GM18511 (cell line): Measurements from ENCODE around the gene SH2D3C.
"Not testable (repeated sequence)": the region's sequence is repeated elsewhere in the genome, so short reads cannot be mapped to it uniquely, and the experiment has no call there.

Experiments
- ATAC-seq: cut with Tn5 transposase; IDR thresholded peaks from one replicate; pipeline ENCODE4 v1.9.1; 2021; ENCODE audit warnings: mild to moderate bottlenecking, moderate library complexity; ENCODE audit not compliant: unreplicated experiment

The SH2D3C gene

DNA sequence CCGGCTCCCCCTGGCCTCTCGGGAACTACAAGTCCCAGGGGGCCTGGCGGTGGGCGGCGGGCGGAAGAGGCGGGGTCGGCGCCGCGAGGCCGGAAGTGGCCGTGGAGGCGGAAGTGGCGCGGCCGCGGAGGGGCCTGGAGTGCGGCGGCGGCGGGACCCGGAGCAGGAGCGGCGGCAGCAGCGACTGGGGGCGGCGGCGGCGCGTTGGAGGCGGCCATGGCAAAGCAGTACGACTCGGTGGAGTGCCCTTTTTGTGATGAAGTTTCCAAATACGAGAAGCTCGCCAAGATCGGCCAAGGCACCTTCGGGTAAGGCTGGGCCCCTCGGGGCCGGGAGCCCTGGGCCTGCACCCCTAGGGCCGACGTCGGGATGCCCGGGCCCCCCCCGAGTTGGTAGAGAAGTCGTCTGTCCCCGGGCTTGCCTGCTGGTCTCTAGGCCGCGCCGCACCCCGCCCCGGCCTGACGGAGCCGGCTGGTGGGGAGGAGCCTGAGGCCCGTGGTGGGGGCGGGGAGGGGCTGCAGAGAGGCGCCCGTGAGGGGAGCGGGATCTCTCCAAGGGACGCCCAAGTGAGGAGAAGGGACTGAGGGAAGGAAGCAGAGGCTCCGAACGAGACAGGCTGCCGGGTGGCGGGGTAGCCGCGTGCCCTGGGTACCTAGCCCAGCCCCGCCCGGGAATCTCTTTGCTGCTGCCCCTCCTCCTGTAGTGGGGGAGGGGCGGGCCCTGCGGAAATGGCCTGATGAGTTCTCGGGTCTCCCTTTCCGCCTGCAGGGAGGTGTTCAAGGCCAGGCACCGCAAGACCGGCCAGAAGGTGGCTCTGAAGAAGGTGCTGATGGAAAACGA is 7.7 kb upstream of the SH2D3C start, which contains the start of gene CDK9:
CDK9 (plus strand) TSS at position 102 of the 840 bp plus-strand sequence; CDS start at position 217, 115 bp downstream.
- ATAC-seq: peak; percentile 69

DNA sequence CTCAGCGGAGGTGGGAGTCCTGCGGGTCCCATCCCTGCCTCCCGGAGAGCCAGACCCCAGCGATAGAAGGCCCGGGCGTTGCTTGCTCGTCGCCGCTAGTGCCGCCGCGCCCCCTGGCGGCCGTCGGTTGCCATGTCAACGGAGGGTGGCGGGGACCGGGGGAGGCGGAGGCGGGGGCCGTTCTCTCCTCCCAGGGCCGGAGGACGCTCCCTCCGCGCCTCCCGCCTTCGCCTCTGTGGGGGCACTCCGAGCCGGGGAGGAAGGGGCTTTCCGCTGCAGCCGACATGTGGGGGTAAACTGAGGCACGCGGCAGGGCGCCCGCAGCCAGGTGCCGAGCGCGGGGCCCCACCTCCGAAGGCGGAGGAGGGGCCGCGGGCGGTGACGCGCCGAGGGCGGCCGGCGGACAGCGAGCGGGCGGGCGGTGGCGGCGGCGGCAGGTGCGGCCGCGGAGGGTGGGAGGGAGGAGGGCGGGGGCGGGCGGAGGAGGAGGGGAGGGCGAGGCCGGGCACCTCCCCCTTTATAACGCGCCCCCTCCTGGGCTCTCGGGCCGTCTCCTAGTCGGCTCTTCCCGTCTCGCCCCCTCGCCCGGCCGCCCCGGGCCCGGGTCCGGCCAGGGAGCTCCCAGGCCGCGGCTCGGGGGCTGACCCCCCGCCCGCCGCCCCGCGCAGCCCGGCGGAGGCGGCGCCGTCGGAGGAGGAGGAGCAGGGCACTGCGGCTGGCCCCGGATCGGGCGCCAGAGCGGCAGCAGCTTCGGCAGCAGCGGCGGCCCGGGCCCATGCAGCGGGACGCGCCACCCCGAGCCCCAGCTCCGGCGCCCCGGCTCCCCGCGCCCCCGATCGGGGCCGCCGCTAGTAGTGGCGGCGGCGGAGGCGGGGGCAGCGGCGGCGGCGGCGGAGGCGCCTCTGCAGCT is 6.8 kb upstream of the SH2D3C start:
- ATAC-seq: peak; percentile 41

DNA sequence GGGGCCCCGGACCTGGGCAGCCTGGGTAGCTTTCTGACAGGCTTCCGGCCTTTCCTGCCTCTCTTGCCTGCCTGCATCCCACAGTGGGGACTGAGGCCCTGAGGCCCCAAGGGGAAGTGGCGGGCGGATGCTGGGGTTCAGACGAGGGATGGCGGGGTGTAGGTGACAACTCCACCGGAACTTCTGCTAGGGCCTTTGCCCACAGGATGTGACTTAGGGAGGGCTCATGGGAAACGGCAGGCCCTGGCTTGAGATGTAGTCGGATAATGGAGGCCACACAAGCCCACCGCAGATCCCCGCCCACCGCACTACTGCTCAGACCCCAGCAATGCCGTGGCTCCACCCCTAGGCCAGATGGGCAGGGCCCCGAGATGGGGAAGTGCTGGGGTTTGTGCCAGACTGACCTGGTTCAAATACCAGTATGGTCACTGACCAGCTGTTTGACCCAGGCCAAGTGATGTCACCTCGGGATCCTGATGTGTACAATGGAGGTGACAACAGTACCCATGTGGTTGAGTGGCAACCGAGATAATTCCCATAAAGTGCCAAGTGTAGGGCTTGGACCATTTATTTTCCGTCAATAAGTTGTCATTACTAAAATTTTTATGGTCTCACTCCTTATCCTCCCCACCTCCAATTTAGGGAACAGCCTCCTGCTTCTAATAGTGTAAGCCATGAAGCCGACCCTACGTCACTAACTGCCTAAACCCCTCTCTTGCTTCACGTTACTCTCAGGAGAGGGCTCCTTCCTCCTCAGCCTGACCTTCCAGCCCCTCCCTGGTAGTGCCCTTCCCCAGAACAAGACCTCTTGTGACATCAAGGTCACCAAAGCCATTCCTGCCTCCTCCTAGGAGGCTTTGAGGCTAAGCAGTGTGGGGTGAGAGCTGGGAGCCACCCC is 4.9 kb upstream of the SH2D3C start:
- no peak for ATAC-seq

DNA sequence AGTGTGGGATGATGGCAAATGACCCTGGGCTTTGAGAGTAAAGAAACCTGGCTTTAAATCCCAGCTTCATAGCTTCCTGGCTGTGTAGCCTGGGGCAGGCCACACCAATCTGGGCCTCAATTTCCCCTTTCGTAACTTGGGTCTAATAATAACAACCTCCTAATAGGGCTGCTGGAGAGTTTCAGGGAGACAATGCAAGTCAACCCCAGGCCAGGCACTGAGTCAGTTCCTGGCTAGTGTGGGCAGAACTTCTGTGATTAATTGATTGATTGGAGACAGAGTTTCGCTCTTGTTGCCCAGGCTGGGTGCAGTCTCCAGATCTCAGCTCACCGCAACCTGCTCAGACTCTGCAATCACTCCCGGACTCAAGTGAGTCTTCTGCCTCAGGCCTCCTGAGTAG is 3.3 kb upstream of the SH2D3C start:
- ATAC-seq: no peak

DNA sequence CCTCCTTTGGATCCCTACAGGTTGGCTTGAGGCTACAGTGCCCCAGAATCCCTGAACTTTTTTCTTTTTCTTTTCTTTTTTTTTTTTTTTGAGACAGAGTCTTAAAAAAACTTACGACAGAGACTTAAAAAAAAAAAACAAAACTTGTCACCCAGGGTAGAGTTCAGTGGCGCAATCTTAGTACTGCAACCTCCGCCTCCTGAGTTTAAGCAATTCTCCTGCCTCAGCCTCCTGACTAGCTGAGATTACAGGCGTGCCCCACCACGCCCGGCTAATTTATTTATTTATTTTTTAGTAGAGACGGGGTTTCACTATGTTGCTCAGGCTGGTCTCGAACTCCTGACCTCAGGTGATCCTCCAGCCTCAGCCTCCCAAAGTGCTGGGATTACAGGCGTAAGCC is 2.4 kb upstream of the SH2D3C start:
- not testable (repeated sequence) for ATAC-seq

DNA sequence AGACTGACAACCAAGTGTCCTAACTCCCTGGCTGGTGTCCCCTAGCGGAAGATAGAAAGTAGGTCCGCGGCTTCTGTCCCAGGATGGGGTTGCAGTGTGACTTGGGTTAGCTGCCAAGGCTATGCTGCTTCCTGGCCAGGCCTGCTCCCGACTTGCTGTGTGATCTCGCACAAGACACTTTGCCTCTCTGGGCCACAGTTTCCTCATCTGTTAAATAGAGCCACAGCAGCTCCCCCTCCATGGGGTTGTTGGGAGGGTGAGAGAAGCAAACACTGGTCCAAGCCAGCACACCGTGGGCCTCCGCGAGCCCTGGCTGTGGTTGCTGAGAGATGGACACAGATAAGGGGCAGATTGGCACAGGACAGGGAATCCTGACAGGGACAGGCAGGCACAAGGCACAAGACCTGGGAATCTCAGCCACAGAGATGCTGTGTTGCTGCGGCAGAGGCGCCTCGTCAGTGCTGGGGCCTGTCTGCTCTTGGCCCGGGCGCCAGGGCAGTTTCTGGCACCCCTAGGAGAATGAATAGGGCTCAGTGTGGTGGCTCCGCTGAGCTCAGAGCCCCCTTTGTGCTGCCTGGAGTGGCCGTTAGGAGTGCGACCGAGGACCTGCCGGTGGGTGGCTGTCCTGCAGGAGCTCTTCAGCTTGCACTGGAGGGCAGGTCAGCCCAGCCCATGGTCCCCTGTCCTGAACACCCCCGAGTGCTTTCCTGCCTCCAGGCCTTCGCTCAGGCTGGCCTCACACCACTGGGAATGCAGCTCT is 1.8 kb upstream of the SH2D3C start:
- no peak for ATAC-seq

DNA sequence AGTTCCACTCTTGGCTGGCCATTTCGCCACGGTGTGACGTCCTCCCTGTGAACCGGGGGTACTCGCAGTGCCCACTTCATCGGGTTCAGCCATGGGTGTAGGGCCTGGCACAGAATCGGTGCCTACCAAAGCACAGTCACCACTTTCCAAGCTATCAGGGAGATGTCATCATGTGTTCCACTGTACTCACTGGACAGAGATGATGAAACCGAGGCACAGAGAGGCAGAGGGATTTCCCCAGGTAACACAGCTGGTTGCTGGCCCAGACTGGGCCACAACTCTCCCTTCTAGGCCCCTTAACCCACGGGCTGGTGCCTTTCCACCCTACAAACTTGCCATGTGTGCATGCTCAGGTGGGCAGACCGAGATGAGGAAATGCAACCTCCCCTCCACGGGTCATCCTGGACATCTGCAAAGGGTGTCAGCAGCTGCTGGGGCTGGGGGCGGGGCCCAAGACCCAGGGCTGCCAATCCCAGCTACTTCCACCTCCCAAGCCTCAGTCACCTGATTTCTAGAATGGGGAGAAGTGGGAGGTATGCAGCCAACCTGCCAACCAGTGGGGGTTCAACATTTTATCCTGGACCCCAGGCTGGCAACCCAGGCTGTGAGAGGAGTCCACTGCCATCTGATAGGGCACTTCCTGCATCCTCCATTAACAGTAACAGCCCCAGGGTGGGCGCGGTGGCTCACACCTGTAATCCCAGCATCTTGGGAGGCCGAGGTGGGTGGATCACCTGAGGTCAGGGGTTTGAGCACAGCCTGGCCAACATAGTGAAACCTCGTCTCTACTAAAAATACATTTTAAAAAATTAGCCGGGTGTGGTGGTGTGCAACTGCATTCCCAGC is 893 bp upstream of the SH2D3C start:
- peak; percentile 66 for ATAC-seq

DNA sequence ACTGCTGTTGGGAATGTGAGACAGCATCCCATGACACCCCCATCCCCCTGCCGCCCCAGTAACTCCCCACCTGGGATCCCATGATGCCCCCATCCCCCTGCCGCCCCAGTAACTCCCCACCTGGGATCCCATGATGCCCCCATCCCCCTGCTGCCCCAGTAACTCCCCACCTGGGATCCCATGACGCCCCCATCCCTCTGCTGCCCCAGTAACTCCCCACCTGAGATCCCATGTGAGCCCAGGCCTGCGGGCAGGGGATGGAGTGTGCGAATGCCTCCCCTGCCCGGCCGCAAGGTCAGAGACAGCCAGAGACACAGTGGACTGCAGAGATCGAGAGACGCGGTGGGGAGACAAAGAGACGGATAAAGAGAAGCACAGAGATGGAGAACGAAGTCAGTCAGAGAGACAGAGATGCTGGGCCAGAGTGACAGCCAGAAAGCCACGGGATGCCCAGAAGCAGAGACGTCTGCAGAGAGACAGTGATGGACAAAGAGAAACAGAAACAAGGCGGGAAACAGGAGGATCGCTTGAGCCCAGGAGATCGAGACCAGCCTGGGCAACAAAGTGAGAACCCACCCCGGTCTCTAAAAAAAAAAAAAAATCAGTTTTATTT is 992 bp downstream of the SH2D3C start:
- no peak for ATAC-seq

DNA sequence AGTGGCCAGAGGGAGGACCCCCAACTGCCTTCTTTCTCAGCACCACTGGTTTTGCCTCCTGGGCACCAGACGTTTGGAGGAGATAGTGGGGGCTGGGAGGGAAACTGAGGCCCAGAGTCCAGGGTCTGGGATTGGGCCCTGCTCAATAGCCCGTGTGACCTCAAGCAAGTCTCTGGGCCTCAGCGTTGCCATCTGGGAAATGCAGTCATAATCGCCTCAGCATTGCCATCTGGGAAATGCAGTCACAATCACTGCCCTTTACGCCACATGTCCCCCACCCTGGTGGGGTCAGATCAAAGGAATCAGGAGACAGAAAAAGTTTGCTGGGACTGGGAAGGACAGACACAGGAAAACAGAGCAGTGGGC is 1.6 kb downstream of the SH2D3C start:
- no peak for ATAC-seq

DNA sequence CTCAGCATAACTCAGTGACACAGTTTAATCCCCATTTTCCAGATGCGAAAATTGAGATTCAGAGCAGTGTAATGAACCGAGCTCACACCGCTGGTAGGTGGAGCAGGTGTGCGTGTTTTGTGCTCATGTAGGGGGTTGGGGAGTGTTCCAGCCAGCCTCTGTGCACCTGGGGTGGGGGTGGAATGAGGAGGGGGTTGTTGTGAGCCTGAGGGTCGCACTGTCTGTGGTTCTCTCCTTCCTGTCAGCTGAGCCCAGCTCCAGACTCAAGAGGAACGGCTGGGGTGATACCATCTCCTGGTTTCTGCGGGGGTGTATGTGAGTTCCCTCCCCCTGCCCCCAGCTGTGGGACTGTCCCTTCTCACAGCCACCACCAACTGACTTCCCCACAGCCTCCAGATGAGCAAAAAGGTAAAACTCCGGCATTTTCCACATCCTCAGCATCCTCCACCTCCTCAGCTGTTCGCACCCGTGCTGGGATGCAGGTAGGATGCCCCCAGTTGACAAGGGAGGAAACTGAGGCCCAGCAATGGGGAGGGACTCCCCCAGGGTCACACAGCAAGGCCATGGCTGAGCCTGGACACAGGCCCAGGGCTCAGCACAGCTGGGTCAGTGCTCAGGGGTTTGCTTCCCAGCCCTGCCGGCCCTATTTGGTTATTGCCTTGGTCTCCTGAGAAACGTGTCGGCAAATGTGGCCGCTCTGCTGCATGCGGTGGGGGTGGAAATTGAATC is 2.1 kb downstream of the SH2D3C start:
- ATAC-seq: no peak

DNA sequence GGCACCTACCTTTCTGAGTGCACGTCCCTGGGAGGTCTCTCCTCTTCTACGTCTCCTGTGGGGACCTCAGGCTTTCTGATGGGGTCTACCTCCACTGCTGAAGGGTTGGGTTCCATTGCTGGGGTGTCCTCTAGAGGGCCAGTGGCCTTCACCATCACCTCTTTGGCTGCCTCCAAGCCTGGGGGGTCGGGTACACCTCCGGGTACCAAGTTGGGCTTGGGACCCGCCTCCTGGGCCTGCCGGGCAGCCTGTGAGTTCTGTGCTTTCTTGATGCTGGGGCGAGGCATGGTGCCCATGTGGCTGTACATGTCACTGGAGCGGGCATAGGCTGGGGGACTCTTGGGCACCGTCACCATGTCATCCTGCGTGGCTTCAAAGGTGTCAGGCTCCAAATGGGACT is 4.5 kb downstream of the SH2D3C start:
- no peak for ATAC-seq

DNA sequence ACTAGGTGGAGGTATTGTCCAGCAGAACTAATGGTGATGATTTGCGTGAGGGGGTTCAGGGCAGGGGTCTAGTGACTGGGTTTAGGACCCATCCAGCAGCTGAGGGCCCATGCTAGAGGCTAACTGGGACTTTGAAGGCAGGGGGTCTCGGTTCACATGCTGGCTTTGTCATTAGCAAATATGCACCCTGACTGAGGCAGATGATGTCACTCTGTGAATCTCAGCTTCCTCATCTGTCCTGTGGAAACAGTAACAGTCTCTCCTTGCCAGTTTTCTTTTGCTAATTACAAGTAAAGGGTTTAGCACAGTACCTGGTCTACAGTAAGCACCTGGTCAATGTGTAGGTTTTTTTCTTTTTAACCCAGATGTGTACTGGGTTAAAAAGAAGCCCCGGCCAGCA is 5.2 kb downstream of the SH2D3C start:
- no peak for ATAC-seq

DNA sequence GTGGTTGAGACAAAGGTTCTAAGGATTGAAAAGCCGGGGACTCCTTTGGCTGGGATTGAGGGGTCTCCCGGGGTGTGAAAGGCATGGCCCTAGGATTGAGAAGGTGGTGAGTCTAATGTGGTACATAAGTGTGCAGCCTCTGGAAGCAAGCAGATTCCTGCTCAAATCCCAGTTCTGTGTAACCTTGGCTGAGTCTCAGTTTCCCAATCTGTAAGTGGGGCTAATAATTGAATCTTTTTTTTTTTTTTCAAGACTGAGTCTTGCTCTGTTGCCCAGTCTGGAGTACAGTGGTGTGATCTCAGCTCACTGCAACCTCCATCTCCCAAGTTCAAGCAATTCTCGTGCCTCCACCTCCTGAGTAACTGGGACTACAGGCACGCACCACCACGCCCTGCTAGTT is 5.9 kb downstream of the SH2D3C start:
- no peak for ATAC-seq

DNA sequence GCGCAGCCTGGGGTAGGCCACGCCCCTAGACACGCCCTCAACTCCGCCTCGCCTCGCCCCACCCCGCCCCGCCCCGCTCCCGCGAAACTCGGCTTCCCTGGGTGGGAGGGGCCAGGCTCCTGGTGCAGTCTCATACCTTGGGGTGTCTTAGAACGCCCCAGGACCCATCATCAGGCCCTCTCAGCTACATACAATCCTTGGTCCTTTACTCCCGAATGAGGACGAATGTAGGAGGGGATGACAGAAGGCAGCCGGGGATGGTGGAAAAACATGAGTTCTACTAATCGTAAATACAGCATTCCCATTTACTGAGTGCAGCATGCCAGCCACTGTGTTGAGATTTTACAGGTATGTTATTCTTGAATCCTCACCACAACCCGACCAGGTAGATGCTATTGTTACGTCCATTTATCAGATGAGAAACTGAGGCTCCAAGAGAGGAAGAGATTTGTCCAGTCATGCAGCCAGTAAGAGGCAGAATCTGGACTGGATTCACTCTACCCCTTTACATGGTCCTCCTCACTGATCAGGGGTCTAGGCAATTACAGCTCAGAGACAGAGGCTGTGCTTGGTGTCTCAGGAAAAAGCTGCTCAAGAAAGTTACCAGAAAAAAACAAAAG is 6.8 kb downstream of the SH2D3C start:
- ATAC-seq: no peak

DNA sequence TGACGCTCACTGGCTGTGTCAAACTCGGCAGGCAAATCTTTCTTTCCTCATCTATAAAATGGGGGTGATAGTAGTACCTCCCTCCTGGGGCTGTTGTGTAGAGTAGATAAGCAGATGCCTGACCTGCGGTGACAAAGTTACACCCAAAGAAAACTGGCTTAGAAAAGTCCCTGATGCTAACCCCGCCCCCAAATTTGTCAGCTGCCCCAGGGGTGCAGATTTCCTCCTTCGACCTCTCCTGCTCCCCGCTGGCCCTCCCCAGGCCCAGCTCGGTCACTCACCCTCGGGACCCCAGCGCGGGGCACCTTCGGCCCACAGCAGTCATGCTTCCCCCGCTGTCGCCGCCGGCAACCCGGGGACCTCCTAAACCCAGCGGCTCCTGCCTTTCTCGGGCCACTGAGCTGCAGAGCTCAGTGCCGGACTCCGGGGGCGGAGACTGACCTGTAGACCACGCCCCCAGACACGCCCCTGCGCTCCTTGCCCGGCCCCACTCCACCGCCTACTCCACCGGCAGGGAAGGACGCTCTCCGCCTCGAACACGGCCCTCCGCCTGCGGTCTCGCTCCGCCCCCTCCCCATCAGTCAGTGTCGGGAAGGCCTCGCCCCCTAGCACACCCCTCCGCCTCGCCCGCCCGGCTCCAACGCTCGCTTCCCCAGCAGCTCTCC is 7.4 kb downstream of the SH2D3C start:
- peak; percentile 92 for ATAC-seq

DNA sequence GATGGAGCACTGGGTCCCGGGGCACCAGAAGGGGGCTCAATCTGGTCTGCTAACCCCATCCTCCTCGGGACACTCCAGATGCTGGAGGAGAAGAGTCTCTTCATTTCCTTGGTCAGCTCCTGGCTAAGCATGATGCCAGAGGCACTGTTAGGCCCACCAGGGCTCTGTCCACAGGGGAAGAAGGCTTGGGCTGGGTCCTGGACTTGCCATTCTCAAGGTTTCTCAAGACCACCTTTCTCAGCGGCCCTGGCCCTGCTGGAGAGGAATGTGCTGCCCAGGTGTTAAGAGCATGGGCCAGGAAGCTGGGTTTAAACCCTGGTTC is 7.9 kb downstream of the SH2D3C start:
- no peak for ATAC-seq

DNA sequence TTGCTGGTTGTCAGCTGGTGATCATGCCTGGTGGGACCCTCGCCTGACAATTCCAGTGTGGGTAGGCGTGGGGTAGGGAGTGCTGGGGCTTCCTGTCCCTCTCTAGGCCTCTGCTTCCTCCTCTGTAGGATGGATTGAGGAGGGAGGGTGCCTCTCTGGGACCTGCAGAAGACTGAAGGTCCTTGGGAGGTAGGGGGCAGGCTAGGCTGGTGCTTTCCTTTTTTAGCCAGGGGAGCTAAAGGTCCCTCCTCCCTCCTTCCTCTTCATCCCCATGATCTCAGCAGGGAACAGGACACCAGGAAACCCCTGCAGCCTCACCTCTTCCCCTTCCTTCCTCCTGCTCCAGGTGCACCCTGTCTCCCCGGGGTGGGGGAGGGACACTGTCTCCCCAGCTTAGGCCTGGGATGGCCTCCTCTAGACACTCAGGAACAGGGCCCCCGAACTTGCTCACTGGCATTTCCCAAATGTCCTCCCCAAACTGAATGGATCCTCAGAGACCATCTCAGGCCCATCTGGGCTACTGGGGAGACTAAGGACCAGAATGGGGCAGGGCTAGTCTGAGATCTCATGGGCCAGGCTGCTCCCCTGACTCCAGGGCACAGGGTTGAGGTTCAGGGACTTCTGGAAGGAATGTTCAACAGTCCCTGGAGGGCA is 8.4 kb downstream of the SH2D3C start:
- ATAC-seq: no peak
